Muscle of leg (tissue), 11 donors: ENCODE results near the gene ZRANB1. TPM values are rescaled to one million over a fixed set of nuclear protein-coding genes. Genes with fewer than 3 reads are reported as not detected.

Experiments used
- DNase-seq: peaks from one replicate; pipeline ENCODE4 v3.0.0; 2013
- H3K27ac ChIP-seq: one replicate; pipeline ENCODE4 v1.5.1; 2013; ENCODE audit warnings: mild to moderate bottlenecking, low read length, control low read depth
- H3K27me3 ChIP-seq: one replicate; pipeline ENCODE4 v1.6.1; 2013; ENCODE audit warnings: low read length; ENCODE audit not compliant: control insufficient read depth, insufficient read depth
- H3K36me3 ChIP-seq: one replicate; pipeline ENCODE4 v1.6.1; 2013; ENCODE audit warnings: low read length; ENCODE audit not compliant: control insufficient read depth, insufficient read depth
- H3K4me1 ChIP-seq: one replicate; pipeline ENCODE4 v1.6.1; 2013; ENCODE audit warnings: low read length; ENCODE audit not compliant: control insufficient read depth, insufficient read depth
- H3K4me3 ChIP-seq: one replicate; pipeline ENCODE4 v1.5.1; 2013; ENCODE audit warnings: low read length, control low read depth
- H3K9me3 ChIP-seq: replicated peaks from 2 replicates; pipeline ENCODE4 v1.6.1; 2013; ENCODE audit warnings: low read depth, low read length; ENCODE audit not compliant: control insufficient read depth
- WGBS: methylation state at CpG from one replicate; pipeline ENCODE4 v1.1.5; 2013; ENCODE audit warnings: missing lambda C conversion rate; ENCODE audit not compliant: insufficient coverage; 5-methylcytosine and 5-hydroxymethylcytosine counted together
- polyA plus RNA-seq, 8 donors: library from polyadenylated mRNA; unstranded; fragments of 120-200 nt; gene quantifications; one replicate each; pipeline versions ENCODE4 v1.2.1 to v1.2.3, GENCODE V29; 2013; ENCODE audit warnings: inconsistent platforms in 1 of 8, low replicate concordance in 1 of 8; ENCODE audit not compliant: insufficient read length in 8 of 8, insufficient read depth in 1 of 8
- total RNA-seq: library from RNA; stranded (reverse); fragments of 120-200 nt; gene quantifications from one replicate; pipeline ENCODE4 v1.2.4, GENCODE V29; 2013

Gene ZRANB1
- total and polyA plus RNA-seq, 9 donors, result 15.2 to 24.7 (median 18.7) TPM

- Histone ChIP-seq H3K4me1 (peaks cover 2% of the 10 kb centered on the region), H3K9me3 (no peaks in the 10 kb centered on the region), H3K27ac (no peak overlapping the region), H3K36me3 (no peaks in the 10 kb centered on the region), H3K4me3 (no peak overlapping the region), H3K27me3 (no peaks in the 10 kb centered on the region)
- DNase-seq, result no peak
- WGBS, result 100% methylated on average over 1 of the region's 7 CpGs
Observed at GRCh38 chr10:124957404-124957947, 15.6 kb downstream of the ZRANB1 start.

DNA sequence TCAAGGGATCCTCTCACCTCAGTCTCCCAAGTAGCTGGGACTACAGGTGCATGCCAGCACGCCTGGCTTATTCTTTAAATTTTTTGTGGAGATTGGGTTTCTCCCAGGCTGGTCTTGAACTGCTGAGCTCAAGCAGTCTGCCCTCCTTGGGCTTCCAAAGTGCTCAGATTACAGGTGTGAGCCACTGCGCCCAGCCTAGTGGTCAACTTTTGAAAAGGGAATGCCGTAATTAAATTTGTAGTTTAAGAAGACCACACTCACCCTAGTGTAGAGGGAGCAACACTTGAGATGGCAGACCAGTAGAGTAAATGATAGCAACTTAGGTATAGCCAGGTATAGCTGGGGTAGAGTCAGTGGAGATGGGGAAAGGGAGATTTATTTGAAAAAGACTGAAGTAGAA lies 17.6 kb downstream of the ZRANB1 start:
- Histone ChIP-seq H3K4me3 (no peak overlapping the region), H3K36me3 (no peaks in the 10 kb centered on the region), H3K27ac (no peak overlapping the region), H3K4me1 (peaks cover 2% of the 10 kb centered on the region), H3K9me3 (no peaks in the 10 kb centered on the region), H3K27me3 (no peaks in the 10 kb centered on the region)
- DNase-seq, result no peak
- no CpG with 5 or more reads among the region's 3 CpGs for WGBS

GRCh38 chr10:124961248-124961570 lies 19.3 kb downstream of the ZRANB1 start:
- Histone ChIP-seq H3K36me3 (peaks cover under 1% of the 10 kb centered on the region), H3K4me1 (no peaks in the 10 kb centered on the region), H3K27me3 (no peaks in the 10 kb centered on the region), H3K9me3 (no peaks in the 10 kb centered on the region), H3K4me3 (no peak overlapping the region), H3K27ac (no peak overlapping the region)
- DNase-seq, result no peak
- WGBS, result no CpG with 5 or more reads among the region's 4 CpGs

DNA sequence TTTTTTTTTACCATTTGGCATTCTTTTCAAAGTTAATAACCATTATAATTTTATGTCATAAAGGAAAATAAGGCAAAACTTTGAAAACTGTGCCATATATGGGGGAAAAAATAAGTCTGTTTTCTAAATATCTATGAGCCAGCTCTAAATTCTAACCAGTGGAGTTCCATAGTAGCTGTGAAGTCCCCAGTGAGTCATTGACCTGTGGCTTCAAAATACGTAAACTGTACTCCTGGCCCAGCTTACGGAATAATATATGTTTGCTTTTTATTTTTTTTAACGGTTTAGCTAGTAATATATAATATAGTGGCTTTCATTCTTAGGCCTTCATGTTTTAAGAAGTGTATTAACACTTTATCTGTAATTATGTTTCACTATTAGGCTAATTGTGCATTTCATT lies 20.5 kb downstream of the ZRANB1 start:
- WGBS, result no CpG with 5 or more reads among the region's 3 CpGs
- peaks cover 11% of the 10 kb centered on the region for H3K36me3 ChIP-seq
- no peak overlapping the region for H3K4me3 ChIP-seq
- H3K4me1 ChIP-seq, result no peaks in the 10 kb centered on the region
- no peak overlapping the region for H3K27ac ChIP-seq
- H3K27me3 ChIP-seq, result no peaks in the 10 kb centered on the region
- no peak for DNase-seq
- H3K9me3 ChIP-seq, result no peaks in the 10 kb centered on the region

DNA sequence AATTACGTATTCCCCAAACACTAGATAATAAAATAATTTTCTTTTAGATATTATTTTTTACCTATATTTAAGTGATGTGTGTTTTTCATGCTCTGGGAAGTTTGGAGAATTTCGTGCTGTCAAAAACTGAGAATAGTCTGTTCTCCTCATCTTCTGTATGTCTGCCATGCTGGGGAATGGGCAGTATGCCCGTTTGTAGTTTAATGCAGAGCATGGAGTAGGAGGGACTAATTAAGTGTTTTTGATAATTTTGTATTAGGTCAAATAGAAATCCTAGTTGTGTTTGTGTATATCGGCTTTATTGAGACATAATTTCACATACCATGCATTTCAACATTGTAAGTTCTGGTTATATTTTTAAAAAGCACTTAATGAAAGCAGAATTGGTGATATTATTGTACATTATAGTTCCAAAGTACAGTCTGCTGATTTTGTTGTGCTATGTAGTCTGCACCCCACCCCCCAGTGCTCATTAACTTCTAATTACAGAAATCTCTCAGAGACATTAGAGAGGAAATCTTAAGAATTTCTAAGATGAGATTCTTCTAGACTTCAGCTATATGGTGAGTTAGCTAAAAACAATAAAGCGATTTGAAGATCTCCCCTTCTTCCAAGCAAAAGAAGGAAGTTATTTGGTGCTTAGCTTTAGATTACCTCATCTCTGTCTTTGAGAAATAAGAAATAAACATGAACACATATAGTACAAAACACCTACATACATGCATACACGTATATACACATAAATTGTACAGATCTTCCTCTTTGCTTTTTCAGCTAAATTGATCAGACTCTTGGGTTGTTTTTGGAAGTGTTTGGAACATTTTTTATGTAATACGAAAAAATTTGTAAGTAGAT lies 22.2 kb downstream of the ZRANB1 start:
- no peak for DNase-seq
- WGBS, result no CpG with 5 or more reads among the region's 7 CpGs
- H3K27me3 ChIP-seq, result no peaks in the 10 kb centered on the region
- H3K4me3 ChIP-seq, result no peak overlapping the region
- no peaks in the 10 kb centered on the region for H3K9me3 ChIP-seq
- no peak overlapping the region for H3K27ac ChIP-seq
- H3K36me3 ChIP-seq, result peaks cover 16% of the 10 kb centered on the region
- no peaks in the 10 kb centered on the region for H3K4me1 ChIP-seq

DNA sequence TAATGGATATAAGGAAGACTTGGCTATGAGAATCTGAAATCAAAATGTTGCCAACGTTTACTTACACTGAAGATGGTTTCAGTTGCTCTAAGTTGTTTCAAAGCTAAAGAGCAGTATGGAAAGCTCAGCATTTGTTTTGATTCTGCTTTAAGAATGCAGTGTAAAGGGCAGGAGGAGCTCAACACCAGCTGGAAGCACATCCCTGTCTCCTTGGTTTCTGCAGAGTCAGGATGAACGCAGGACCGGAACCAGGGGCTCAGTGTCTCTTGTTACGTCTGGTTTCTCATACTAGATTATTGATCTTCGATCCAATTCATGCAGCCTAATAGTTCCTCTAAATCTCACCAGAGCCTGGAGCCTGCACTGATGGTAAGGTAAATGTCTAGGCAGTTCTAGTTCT lies 24.1 kb downstream of the ZRANB1 start:
- H3K4me1 ChIP-seq, result no peaks in the 10 kb centered on the region
- H3K27me3 ChIP-seq, result no peaks in the 10 kb centered on the region
- no peak overlapping the region for H3K27ac ChIP-seq
- no peaks in the 10 kb centered on the region for H3K9me3 ChIP-seq
- peaks cover 22% of the 10 kb centered on the region for H3K36me3 ChIP-seq
- DNase-seq, result no peak
- 67% methylated on average over 1 of the region's 5 CpGs for WGBS
- no peak overlapping the region for H3K4me3 ChIP-seq

GRCh38 chr10:124967255-124967654 lies 25.3 kb downstream of the ZRANB1 start:
- Histone ChIP-seq H3K27me3 (no peaks in the 10 kb centered on the region), H3K4me3 (no peak overlapping the region), H3K4me1 (no peaks in the 10 kb centered on the region), H3K36me3 (peaks cover 26% of the 10 kb centered on the region), H3K9me3 (no peaks in the 10 kb centered on the region), H3K27ac (no peak overlapping the region)
- WGBS, result 93% methylated on average over 2 of the region's 2 CpGs
- DNase-seq, result no peak

DNA sequence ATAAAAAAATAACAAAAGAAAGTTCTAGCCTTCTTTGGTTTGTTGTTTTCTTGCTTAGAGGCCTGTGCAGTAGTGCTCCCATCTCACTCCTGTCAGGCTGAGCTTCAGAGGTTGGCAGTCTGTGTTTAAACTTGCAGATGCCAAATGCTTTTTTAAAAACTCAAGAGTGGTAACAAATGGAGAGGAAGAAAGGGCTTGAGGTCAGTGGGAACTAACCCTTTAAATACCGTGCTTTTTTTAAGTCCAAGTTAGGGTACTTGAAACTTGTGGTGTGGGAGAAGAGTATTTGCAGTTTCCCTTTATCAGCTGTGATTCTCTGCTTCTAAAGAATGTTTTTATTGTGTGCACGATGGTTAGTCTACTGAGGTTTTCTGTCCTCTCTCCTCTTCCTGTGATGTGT lies 29.4 kb downstream of the ZRANB1 start:
- Histone ChIP-seq H3K27ac (no peak overlapping the region), H3K4me1 (no peaks in the 10 kb centered on the region), H3K36me3 (peaks cover 32% of the 10 kb centered on the region), H3K27me3 (no peaks in the 10 kb centered on the region), H3K4me3 (no peak overlapping the region), H3K9me3 (no peaks in the 10 kb centered on the region)
- DNase-seq, result no peak
- WGBS, result no CpG with 5 or more reads among the region's 2 CpGs

DNA sequence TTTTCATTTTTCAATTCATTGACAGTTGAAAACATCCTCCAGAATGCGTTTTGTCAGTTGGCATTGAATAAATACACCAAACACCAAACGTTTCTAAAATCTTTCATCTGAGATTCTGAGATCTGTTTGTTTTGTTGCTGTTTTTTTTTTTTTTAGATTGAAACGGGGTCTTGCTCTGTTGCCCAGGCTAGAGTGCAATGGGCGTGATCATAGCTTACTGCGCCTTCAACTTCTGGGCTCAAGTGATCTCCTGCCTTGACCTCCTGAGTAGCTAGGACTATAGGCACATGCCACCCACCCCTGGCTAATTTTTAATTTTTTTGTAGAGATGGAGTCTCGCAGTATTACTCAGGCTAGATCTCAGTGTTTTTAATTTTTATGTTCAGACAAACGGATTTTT lies 30.7 kb downstream of the ZRANB1 start:
- Histone ChIP-seq H3K4me1 (no peaks in the 10 kb centered on the region), H3K27me3 (no peaks in the 10 kb centered on the region), H3K36me3 (peaks cover 23% of the 10 kb centered on the region), H3K9me3 (no peaks in the 10 kb centered on the region), H3K27ac (no peak overlapping the region), H3K4me3 (no peak overlapping the region)
- DNase-seq, result no peak
- no CpG with 5 or more reads among the region's 7 CpGs for WGBS

DNA sequence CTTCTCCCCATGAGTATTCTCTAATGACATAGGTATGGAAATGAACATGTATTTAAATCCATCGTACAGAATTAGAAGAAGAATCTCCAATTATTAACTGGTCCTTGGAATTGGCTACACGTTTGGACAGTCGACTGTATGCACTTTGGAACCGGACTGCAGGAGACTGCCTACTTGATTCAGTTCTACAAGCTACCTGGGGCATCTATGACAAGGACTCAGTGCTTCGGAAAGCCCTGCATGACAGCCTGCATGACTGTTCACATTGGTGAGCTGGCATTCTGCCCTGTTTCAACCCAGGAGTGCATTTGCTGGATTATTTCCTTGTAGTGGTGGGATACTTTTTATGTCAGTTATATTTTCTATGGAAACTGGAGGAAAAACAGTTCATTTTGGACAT lies 32.2 kb downstream of the ZRANB1 start:
- no peaks in the 10 kb centered on the region for H3K27me3 ChIP-seq
- no peak for DNase-seq
- H3K9me3 ChIP-seq, result no peaks in the 10 kb centered on the region
- peaks cover 19% of the 10 kb centered on the region for H3K36me3 ChIP-seq
- H3K27ac ChIP-seq, result no peak overlapping the region
- H3K4me1 ChIP-seq, result no peaks in the 10 kb centered on the region
- 66% methylated on average over 4 of the region's 5 CpGs for WGBS
- H3K4me3 ChIP-seq, result no peak overlapping the region
